GM18520 (cell line): ENCODE results near the gene NOX3.

Experiments used
- ATAC-seq: cut with Tn5 transposase; IDR thresholded peaks from one replicate; pipeline ENCODE4 v1.9.1; 2021; ENCODE audit not compliant: unreplicated experiment

Gene NOX3

GRCh38 chr6:155404937-155405336 is 50.7 kb downstream of the NOX3 start:
- ATAC-seq = no peak

GRCh38 chr6:155402656-155403304 is 52.9 kb downstream of the NOX3 start:
- ATAC-seq = no peak

- no peak for ATAC-seq
These were observed 55.0 kb downstream of the NOX3 start for GRCh38 chr6:155400654-155400965.

- ATAC-seq = no peak
These were observed 55.6 kb downstream of the NOX3 start for GRCh38 chr6:155399745-155400653.

GRCh38 chr6:155399062-155399744 is 56.4 kb downstream of the NOX3 start:
- no peak for ATAC-seq

- ATAC-seq = no peak
These were observed 57.0 kb downstream of the NOX3 start for GRCh38 chr6:155398701-155399061.

GRCh38 chr6:155398221-155398620 is 57.4 kb downstream of the NOX3 start:
- ATAC-seq = no peak

GRCh38 chr6:155397172-155397705 is 58.4 kb downstream of the NOX3 start:
- no peak for ATAC-seq

GRCh38 chr6:155396605-155397004 is 59.0 kb downstream of the NOX3 start:
- no peak for ATAC-seq

- no peak for ATAC-seq
These were observed 60.3 kb downstream of the NOX3 start for GRCh38 chr6:155395339-155395738.

GRCh38 chr6:155389130-155389529 is 66.5 kb downstream of the NOX3 start:
- no peak for ATAC-seq

- ATAC-seq = no peak
These were observed 67.0 kb downstream of the NOX3 start for GRCh38 chr6:155388591-155388990.

GRCh38 chr6:155387481-155387880 is 68.2 kb downstream of the NOX3 start:
- no peak for ATAC-seq

GRCh38 chr6:155384321-155384952 is 71.2 kb downstream of the NOX3 start:
- ATAC-seq = no peak

- no peak for ATAC-seq
These were observed 71.7 kb downstream of the NOX3 start for GRCh38 chr6:155383913-155384312.

GRCh38 chr6:155382338-155382685 is 73.3 kb downstream of the NOX3 start:
- ATAC-seq = no peak

- no peak for ATAC-seq
These were observed 73.8 kb downstream of the NOX3 start for GRCh38 chr6:155381673-155382337.

GRCh38 chr6:155380666-155381332 is 74.8 kb downstream of the NOX3 start:
- no peak for ATAC-seq

GRCh38 chr6:155378724-155379123 is 76.9 kb downstream of the NOX3 start:
- no peak for ATAC-seq

- ATAC-seq = no peak
These were observed 77.4 kb downstream of the NOX3 start for GRCh38 chr6:155378276-155378675.
